Cardiac septum (tissue), 1 donor: ENCODE results near the gene VAT1L. TPM values are rescaled to one million over a fixed set of nuclear protein-coding genes. Genes with fewer than 3 reads are reported as not detected.

Experiments
- DNase-seq: peaks from one replicate; pipeline ENCODE4 v3.0.0-alpha.2; 2020; ENCODE audit warnings: low spot score
- intact Hi-C: fragments of 100-400 bp; cut with DNase I; formaldehyde crosslinking; loops from one replicate; pipeline ENCODE4 v1.14.0; 2022
- total RNA-seq: library from RNA; stranded (reverse); fragmentation: NEBNext Ultra II Directional; extraction: Animal tissue kit (Norgen Biotek cat#: 25700); gene quantifications from one replicate; pipeline ENCODE4 v1.2.1, GENCODE V29; 2021
- donor health status: DM: no; HTN: no; CAD: no.

Gene VAT1L
- total RNA-seq, 1 donor from 2014 or later, result 49.4 TPM

DNA sequence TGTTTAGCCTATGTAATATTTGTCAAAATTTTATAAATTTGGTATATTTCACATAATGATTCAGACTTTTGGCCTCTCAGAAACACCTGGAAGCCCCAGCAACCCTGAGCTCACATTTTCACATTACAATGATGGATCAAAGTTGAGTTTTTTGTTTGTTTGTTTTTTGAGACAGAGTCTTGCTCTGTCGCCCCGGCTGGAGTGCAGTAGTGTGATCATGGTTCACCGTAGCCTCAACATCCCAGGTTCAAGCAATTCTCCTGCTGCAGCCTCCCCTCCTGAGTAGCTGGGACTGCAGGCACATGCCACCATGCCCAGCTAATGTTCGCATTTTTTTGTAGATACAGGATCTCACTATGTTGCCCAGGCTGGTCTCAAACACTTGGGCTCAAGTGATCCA, 10.6 kb upstream of the VAT1L start:
- DNase-seq, result no peak
- intact Hi-C loops, result no loop called here

- intact Hi-C loops, result no loop called here
- no peak for DNase-seq
Measured at GRCh38 chr16:77780378-77780837, 8.0 kb upstream of the VAT1L start.

DNA sequence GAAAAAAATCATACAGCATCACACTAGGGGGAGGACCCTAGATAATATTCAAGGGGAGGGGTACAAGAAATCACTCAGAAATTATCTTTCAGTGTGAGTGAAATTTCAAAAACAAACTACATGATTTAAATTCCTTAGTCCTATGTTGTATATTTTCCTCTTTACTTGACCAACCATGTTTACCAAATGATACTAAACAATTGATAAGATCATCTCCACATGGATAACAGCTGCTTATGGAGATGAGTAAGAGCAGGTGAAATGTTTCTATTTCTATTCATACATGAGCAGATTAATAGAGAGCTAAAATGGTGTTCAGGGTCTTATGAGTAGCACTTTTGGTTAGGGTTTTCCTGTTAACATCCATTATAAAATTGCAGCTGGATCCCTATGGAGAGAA, 7.3 kb upstream of the VAT1L start:
- intact Hi-C loops, result no loop called here
- DNase-seq, result no peak

GRCh38 chr16:77782694-77783093, 5.7 kb upstream of the VAT1L start:
- intact Hi-C loops, result no loop called here
- DNase-seq, result no peak

- intact Hi-C loops, result loop anchor here (5.0 kb wide), 1 partner anchor 183 kb away; no protein-coding TSS in a partner anchor
- no peak for DNase-seq
Measured at GRCh38 chr16:77784441-77785372, 3.7 kb upstream of the VAT1L start.

DNA sequence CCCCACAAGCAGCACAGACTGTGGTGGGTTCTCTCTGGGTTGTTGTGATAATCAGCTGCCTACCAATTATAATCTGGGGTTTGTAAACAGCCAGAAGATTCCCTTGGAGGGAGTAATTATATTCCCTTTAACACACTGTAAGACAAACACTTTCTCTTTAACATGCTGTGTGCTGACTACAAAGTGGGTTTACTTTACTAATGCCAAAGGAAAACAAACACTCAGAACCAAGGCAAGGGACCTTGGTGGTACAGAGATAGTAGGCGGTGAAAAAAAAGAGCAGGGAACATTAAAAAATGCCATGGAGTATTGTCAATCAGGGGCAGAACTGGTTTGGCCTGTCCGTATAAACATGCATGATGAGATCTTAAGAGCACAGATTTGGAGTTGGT, 3.0 kb upstream of the VAT1L start:
- no peak for DNase-seq
- intact Hi-C loops, result loop anchor here (5.0 kb wide), 1 partner anchor 182 kb away; no protein-coding TSS in a partner anchor

- DNase-seq, result no peak
- intact Hi-C loops, result loop anchor here (5.0 kb wide), 1 partner anchor 181 kb away; no protein-coding TSS in a partner anchor
Measured at GRCh38 chr16:77786186-77786847, 2.0 kb upstream of the VAT1L start.

- intact Hi-C loops, result loop anchor here (5.0 kb wide), 1 partner anchor 180 kb away; no protein-coding TSS in a partner anchor
- no peak for DNase-seq
Measured at GRCh38 chr16:77787452-77787851, 912 bp upstream of the VAT1L start.

GRCh38 chr16:77789085-77790008, 983 bp downstream of the VAT1L start:
- DNase-seq, result no peak

GRCh38 chr16:77790009-77790372, 1.6 kb downstream of the VAT1L start:
- intact Hi-C loops, result no loop called here

More at GRCh38 chr16:77789085-77790008, 983 bp downstream of the VAT1L start:
- intact Hi-C loops, result loop anchor here (2.0 to 5.0 kb wide), 2 partner anchors 69 to 178 kb away; no protein-coding TSS in a partner anchor

GRCh38 chr16:77790912-77791311, 2.5 kb downstream of the VAT1L start:
- DNase-seq, result no peak
- intact Hi-C loops, result no loop called here

More at GRCh38 chr16:77790009-77790372, 1.6 kb downstream of the VAT1L start:
- DNase-seq, result no peak

GRCh38 chr16:77793417-77793816, 5.1 kb downstream of the VAT1L start:
- DNase-seq, result no peak
- intact Hi-C loops, result no loop called here

DNA sequence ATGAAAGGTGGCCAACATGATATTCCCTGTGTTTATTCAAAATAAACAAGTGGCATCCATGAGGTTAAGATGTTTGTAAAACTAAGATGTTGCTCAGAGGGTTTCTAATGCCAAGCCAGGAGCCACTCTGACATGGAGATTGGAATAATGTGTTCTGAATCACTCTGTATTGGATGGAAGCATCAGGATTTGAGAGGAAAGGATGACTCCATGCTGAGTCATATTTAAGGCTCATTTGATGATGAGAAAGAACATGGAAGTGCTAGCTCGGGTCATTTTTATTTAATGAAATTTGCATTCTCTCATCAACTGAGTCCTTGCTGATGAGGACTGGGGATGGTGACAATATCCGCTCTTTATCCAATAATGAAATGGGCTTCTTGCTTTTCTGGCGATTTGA, 6.2 kb downstream of the VAT1L start:
- intact Hi-C loops, result no loop called here
- DNase-seq, result no peak

DNA sequence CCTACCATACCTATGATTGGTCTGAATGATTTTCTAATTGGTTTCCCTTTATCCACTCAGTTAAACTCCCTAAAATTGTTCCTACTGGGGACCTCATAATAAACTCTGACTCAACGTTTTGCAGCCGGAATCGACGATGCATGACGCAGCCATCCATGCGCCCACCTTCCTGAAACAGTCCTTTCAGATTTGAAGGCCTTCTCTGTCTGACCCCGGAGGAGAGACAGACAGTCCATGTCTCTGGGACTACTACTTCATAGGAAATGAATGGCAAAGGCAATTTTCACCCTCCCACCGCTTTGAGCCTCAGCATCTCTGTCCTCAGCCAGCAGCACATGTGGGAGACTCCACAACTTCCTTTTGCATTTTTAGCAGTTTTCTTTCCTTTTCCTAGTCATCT, 13.5 kb downstream of the VAT1L start:
- intact Hi-C loops, result no loop called here
- DNase-seq, result no peak

- no peak for DNase-seq
- intact Hi-C loops, result no loop called here
Measured at GRCh38 chr16:77805398-77805797, 17.0 kb downstream of the VAT1L start.

GRCh38 chr16:77807021-77807420, 18.7 kb downstream of the VAT1L start:
- no peak for DNase-seq
- intact Hi-C loops, result no loop called here

- no peak for DNase-seq
- intact Hi-C loops, result no loop called here
Measured at GRCh38 chr16:77812856-77813500, 24.6 kb downstream of the VAT1L start.

DNA sequence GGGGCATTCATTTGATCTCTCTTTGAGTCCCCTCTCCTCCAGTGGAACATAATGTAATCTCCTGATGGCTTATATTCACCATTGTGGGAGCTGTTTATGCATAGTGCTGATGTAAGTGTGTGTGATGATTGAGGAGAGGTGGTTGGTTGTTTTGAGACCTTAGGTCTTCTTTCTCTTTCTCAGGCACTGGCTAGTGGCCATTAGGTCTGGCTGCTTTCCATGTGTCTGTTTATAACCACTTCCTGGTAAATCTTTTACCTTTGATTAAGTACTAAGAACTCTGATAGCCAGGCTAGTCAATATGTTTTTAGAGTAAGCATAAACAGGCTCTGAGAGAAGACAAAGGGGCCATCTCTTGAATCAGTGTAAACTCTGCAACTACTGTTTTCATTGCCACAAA, 27.9 kb downstream of the VAT1L start:
- no peak for DNase-seq
- intact Hi-C loops, result no loop called here

DNA sequence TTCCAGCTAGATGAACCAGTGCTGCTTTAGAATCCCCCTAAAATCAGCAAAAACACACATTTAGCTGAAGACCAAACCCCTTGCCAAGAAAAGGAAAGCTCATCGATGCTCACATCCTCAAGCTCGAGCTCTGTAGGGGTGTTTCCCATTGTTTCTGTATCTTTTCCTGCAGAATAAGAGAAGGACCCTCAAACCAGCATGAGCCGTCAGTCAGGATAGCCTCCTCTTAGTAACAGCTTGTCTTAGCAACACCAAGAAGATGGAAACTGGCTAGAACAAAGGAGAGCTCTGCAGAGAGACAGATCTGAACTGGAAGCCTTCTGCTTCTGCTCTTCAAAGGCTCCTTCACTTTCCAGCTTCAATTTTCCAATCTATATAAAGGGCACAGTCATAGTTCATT, 32.0 kb downstream of the VAT1L start:
- no peak for DNase-seq
- intact Hi-C loops, result no loop called here
